ENCODE measurements around the gene AMY2B.
"Not testable (repeated sequence)": the region's sequence is repeated elsewhere in the genome, so short reads cannot be mapped to it uniquely, and the experiment has no call there.

Gene AMY2B

DNA sequence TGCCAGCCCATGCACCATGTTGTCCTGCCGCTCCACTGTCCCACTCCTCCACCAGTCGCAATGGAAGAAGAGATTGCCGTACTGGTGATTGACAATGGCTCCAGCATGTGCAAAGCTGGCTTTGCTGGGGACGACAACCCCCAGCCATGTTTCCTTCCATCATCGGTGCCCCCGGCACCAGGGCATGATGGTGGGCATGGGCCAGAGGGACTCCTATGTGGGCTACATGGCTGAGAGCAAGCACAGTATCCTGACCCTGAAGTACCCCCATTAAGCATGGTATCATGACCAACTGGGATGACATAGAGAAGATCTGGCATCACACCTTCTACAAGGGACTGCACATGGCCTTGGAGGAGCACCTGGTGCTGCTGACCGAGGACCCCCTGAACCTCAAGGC, 1.9 kb upstream of the AMY2B start:
- no peak for TF ChIP-seq CTCF (conservative IDR thresholded peaks at IDR 0.05; ENCODE audit: low read depth, low read length)
- H3K4me3 ChIP-seq (ENCODE audit: low read length): no peak overlapping the region

DNA sequence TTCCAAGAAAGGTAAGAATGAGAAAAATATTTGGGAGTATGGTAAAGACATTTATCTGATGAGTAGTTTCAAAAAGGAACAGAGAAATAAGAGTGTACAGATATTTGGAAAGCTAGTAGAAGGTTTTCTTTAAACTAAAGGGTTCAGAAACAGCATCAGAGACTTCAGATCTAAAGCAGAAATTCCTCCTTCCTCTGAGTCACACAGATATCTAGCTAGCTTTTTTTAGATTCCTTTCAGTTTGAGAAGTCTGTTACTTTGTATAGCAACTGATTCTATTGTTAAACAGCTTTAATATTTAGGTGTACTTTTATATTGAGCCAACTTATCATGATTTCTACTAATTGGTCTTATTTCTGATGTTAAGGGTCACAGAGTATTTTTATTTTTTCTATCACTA, 4.7 kb downstream of the AMY2B start:
- H3K4me3 ChIP-seq (ENCODE audit: low read length): no peak overlapping the region
- TF ChIP-seq CTCF (conservative IDR thresholded peaks at IDR 0.05; ENCODE audit: low read depth, low read length): no peak
- no peak for DNase-seq (ENCODE audit: low read depth)

More for the DNA sequence above, 1.9 kb upstream of the AMY2B start:
- no peak for DNase-seq (ENCODE audit: low read depth)

- DNase-seq (ENCODE audit: low read depth); H3K4me3 ChIP-seq (ENCODE audit: low read length): not testable (repeated sequence)
Measured at GRCh38 chr1:103576784-103577183, 5.4 kb downstream of the AMY2B start.

DNA sequence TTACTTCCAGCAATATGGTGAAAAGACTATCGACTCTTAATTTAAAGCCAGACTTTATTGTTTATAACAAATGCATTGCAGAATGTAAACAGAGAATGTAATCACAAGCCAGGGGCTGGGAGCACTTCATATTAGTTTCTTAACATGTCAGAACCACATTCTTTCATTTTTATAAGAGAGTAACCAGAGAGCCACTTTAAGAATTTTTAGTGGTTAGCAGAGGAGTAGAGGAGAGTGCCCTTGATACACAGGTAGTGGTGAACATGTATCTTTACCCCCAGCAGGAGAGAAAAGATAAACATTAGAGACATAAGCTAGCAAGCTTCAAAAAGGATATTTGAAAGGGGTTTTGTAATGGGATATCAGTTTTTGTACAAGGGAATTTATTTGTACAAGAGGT, 11.1 kb downstream of the AMY2B start:
- TF ChIP-seq CTCF (conservative IDR thresholded peaks at IDR 0.05; ENCODE audit: low read depth, low read length): no peak

DNA sequence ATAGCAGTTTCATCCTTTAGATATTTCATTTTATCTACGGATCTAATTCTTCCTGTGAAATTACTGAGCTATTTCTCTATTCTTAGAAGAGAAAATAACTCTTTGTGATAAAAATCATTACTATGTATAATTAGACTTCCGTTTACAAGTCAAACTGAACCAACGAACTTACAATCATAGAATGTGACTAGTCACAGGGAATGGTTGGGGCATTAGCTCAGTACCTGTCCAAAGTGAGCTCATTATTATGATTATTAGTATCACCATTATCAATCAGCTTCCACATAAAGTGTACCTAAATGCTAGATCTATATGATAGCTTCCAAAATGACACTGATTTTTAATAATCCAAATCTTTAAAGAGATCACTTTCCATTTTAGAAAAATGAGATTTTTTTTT, 12.5 kb downstream of the AMY2B start:
- no peak for DNase-seq (ENCODE audit: low read depth)
- no peak for TF ChIP-seq CTCF (conservative IDR thresholded peaks at IDR 0.05; ENCODE audit: low read depth, low read length)
- no peak overlapping the region for H3K4me3 ChIP-seq (ENCODE audit: low read length)

More for the DNA sequence above, 11.1 kb downstream of the AMY2B start:
- H3K4me3 ChIP-seq (ENCODE audit: low read length): no peak overlapping the region
- DNase-seq (ENCODE audit: low read depth): no peak

GRCh38 chr1:103584537-103584936, 13.1 kb downstream of the AMY2B start:
- TF ChIP-seq CTCF (conservative IDR thresholded peaks at IDR 0.05; ENCODE audit: low read depth, low read length): no peak
- no peak for DNase-seq (ENCODE audit: low read depth)
- H3K4me3 ChIP-seq (ENCODE audit: low read length): no peak overlapping the region

- H3K4me3 ChIP-seq (ENCODE audit: low read length); DNase-seq (ENCODE audit: low read depth): not testable (repeated sequence)
Measured at GRCh38 chr1:103602740-103603139, 31.4 kb downstream of the AMY2B start.

DNA sequence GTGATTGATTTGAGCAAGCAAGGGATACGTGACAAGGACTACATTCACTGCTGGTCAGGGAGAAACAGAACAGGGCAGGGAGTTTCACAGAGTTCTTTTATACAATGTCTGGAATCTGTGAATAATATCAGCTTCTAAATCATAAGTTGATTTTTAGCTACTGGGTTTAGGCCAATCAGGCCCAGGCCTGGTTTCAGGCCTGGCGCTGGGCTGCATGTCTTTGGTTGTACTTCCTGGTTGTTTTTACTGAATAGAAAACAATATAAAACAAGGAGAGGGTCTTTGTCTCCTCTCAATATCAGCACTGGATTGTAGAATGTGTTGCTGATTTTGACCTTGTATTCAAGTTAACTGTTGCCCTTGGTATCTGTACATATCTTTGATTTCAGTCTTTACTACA, 45.0 kb downstream of the AMY2B start:
- no peak for DNase-seq (ENCODE audit: low read depth)
- TF ChIP-seq CTCF (conservative IDR thresholded peaks at IDR 0.05; ENCODE audit: low read depth, low read length): no peak
- H3K4me3 ChIP-seq (ENCODE audit: low read length): no peak overlapping the region

DNA sequence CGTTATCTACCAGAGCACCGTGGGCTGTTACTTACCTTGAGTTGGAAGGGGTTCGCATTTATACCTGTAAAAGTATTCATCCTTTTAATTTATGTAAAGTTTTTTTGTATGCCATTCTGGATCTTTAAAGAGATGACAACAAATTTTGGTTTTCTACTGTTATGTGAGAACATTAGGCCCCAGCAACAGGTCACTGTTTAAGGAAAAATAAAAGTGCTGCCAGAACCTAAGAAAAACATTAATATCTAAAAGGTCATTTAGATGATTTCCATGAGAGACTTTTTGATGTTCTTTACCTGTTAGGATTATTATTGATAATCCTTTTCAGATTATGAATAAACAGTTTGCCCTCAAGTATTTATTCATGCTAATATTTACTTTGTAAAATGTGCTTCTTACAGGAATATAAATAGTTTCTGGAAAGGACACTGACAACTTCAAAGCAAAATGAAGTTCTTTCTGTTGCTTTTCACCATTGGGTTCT, 45.6 kb downstream of the AMY2B start, which contains the start of gene AMY2A:
Gene AMY2A (plus strand): TSS at position 434 of the 484 bp plus-strand sequence. CDS start 14 bp downstream, at position 448.
- DNase-seq (ENCODE audit: low read depth); H3K4me3 ChIP-seq (ENCODE audit: low read length): not testable (repeated sequence)

DNA sequence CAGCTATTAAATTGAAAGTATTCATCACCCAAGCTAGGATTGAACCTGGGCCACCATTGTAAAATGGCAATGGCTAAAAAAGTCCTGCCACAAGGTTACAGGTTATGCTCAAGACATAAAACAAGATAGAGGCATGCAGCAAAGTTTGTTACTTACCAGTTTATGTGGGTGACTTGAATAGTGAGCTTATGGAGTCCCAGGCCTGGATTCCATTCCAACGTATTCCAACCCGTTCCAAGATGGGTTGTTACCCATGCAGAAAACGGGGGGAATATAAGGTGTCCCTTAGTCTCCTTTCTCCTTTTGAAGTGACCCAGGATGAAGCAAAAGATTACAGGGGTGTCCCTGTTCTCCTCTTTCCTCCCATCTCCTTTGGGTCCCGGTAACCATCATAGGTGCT, 56.0 kb downstream of the AMY2B start:
- DNase-seq (ENCODE audit: low read depth); H3K4me3 ChIP-seq (ENCODE audit: low read length): not testable (repeated sequence)
